NB4 (cell line): ENCODE results near the gene SERP2.

Source experiments
- POLR2A ChIP-seq: IDR thresholded peaks from 2 replicates; pipeline ENCODE4 v1.6.1; 2011; ENCODE audit warnings: mild to moderate bottlenecking; ENCODE audit not compliant: insufficient read length; ENCODE audit errors: extremely low read depth
- TF ChIP-seq, protein P1 (sequence below): IDR thresholded peaks from one replicate; pipeline ENCODE4 v1.5.1; 2012; ENCODE audit warnings: low read depth, low read length
- TF ChIP-seq, protein P2 (sequence below): IDR thresholded peaks from 2 replicates; pipeline ENCODE4 v1.6.1; 2011; ENCODE audit warnings: low read depth, low read length

DNA sequence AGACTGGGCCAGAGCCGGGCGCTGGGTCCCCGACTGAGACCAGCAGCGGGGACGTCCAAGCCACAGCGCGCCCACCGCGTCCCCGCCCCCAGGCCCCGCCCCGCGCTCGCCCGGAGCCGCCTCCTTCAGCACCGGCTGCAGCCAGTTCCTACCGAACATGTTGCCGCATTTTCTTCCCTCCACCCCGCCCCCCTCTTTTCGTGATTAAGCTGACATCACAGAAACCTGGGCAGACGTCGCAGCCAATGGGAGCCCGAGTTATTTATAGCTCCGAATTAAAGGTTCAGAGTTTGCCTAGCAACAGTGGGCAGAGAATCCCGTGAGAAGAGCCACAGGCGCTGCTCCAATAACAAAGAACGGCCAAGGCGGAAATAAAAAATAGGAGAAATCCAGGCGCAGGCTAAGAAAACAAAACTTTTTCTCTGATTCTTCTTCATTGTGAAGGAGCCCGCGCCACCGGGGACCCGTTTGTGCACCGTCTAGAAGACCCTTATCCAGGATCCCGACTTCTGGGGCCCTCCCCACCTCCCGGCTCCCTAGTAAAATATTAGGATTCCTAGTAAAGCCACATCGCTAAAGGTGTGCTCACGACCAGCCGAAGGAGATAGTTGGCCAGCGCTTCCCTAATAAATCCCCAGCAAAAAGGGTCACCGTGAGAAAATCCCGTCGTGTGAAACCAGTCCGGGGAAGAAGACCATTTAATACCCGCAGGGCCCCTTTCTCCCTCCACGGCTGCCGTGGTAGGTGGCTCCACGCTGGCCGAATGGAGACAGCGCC, 61.7 kb downstream of the SERP2 start:
- TF ChIP-seq, protein P1, sequence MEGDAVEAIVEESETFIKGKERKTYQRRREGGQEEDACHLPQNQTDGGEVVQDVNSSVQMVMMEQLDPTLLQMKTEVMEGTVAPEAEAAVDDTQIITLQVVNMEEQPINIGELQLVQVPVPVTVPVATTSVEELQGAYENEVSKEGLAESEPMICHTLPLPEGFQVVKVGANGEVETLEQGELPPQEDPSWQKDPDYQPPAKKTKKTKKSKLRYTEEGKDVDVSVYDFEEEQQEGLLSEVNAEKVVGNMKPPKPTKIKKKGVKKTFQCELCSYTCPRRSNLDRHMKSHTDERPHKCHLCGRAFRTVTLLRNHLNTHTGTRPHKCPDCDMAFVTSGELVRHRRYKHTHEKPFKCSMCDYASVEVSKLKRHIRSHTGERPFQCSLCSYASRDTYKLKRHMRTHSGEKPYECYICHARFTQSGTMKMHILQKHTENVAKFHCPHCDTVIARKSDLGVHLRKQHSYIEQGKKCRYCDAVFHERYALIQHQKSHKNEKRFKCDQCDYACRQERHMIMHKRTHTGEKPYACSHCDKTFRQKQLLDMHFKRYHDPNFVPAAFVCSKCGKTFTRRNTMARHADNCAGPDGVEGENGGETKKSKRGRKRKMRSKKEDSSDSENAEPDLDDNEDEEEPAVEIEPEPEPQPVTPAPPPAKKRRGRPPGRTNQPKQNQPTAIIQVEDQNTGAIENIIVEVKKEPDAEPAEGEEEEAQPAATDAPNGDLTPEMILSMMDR, result no peak
- TF ChIP-seq, protein P2, sequence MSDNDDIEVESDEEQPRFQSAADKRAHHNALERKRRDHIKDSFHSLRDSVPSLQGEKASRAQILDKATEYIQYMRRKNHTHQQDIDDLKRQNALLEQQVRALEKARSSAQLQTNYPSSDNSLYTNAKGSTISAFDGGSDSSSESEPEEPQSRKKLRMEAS, result no peak
- TF ChIP-seq POLR2A, result no peak
